ENCODE results near the gene WDR37.

The WDR37 gene

DNA sequence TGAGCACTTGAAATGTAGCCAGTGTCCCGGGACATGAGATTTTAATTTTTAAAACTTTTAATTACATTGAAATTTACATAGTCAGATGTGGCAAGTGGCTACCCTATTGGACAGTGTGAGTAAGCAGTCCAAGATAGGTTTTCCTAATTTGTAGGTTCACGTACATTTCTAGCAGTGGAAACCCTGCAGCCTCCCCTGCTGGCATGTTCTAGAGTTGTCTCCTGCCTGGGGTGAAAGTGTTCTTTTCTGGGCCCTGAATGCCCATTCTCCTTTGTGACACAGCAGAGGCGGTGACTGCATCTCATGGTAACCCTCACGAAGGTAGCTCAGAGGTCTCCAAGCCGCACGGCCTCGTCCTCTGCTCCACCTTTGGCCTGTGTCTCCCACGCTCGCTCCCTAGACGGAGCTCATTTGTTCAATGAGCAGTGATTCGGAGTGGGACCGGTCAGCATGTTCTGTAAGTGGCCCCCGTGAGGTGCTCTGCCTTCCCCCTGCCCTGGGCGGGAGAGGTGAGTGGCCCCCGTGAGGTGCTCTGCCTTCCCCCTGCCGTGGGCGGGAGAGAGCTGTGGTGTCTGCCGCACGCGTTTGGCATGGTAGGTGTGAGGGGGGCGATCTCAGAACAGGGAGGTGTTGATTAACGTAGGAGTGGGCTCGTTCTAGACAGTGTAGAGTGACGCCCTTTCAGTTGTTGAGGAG lies 18.0 kb downstream of the WDR37 start:
- no peak for DNase-seq (ENCODE audit: low spot score)

DNA sequence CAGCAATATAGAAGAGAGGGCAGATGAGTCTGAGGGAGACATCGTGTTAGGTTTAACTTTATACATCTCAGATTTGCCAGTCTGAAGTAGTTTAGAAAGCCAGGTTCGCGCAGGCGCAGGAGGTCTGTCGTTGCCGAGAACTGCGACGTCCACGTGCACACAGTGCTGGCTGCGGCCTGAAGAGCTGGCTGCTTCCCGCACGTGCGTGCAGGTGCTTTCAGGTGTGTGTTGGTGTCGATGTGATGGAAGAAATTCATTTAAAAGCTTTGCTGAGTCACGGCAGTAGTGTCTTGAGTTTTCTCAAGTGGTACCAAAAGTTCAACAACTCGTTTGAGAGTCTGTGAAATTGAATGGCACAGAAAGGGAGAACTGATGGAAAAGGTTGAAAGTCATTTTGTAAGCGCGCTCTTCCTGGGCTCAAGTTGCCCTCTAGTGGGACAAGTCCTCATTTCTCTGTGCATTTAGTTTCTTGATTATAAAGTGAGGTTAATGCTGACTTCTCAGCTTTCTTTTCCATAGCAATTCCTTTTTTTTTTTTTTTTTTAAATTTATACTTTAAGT lies 18.6 kb downstream of the WDR37 start:
- DNase-seq (ENCODE audit: low spot score) = peak; percentile 44

DNA sequence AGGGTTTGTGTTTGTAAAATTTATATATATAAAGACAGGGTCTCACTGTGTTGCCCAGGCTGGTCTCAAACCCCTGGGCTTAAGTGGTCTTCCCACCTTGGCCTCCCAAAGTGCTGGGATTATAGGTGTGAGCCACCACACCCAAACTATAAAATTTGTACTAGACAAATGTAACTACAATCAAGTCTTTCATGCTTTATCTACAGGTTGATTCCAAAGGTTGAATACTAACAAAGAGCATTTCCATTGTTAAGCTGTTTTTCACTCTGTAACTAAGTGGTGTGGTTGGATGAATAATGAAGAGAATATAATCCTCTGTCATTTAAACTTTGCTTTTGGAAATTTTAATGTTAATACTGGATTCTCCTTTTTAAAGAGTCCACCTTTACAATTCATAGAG lies 22.5 kb downstream of the WDR37 start:
- no peak for DNase-seq (ENCODE audit: low spot score)

DNA sequence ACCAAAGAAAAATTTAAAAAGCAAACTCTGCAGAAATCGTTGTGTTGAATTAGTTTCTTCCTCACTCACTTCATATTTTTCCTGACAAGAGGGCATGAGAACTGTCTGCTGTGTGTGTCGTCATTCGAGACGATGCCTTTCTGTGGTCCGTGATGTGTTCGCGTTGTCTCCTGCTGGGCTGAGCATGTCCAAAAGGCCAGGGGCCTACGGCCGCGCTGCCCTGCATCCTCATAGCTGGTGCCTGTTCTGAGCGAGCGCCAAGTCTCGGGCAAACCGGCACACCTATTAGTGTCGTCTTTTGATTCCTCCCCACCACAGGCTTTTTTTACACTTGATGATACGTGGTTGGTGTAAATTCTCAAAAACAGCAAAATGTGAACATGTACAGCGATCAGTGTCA lies 27.4 kb downstream of the WDR37 start:
- DNase-seq (ENCODE audit: low spot score) = no peak

DNA sequence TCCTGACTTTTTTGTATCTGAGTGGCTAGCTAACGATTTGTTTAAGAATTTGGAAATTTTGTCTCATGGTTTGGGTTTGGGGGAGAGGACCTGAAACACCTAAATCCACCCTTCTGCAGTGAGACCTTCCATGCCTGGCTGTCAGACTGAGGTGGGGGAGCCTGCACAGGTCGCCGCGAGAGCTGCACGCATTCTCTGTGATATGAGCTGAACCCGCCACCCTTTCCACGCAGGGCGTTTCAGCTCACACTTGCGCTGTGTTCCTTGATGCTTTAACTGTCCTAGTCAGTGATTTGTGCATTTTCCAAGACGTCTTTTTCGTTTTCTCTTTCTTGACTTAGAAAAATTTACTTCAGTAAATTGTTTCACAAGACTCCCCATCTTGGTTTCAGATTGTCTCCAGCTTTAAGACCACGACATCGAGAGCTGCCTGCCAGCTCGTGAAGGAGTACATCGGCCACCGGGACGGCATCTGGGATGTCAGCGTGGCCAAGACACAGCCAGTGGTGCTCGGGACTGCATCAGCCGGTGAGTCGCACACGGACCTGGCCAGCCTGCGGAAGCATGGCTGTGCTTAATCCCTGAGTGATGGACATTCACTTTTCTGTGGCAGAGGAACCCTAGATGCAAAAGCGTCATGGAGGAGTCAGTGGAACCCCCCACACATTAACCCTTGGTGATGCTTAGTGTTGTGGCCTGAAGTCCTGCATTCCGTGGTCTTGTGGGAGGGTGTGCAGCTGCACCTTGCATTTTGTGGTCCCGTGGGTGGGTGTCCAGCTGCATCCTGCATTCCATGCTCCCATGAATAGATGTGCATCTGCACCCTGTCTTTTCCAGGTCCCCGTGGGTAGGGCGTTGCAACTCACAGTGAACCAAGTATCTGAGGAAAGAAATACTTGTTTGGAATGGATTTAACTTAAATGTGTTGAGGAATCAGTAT lies 28.1 kb downstream of the WDR37 start:
- no peak for DNase-seq (ENCODE audit: low spot score)

DNA sequence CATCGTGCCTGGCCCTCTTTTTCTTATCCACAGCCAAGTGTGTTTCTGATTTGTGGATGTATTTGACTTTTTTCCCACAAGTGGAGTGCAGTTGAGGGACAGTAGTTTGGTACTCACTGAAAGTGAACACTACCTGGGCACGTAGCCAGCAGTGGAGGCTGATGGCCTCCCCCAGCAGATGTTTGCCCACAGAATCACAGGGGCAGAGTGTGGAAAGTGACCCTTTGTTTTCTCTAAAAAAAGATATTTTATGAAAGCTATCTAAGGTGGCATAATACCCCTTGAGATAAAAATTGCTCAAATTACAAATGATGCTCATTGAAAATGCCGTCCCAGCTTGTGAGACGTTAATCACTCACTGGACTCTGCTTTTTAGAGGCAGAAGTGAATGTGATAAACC lies 29.1 kb downstream of the WDR37 start:
- DNase-seq (ENCODE audit: low spot score) = no peak

DNA sequence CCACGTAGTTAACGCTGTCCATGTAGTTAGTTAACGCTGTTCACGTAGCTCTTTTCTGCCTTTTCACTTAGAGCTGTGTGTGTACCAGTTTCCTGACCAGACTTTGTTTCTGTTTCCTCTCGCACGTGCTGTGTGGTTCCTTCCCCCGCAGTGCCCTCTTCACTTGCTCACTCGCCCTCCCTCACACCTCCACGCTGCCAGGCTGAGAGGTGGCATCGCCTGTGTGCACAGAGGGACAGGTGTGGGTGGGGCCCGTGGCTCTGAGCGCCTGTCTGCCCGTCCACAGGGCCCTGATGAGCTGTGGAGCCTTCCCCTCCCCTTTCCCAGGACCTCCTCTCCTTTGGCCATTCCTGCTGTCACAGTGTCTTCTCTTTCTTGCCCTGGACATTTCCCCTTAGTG lies 30.6 kb downstream of the WDR37 start:
- DNase-seq (ENCODE audit: low spot score) = no peak

DNA sequence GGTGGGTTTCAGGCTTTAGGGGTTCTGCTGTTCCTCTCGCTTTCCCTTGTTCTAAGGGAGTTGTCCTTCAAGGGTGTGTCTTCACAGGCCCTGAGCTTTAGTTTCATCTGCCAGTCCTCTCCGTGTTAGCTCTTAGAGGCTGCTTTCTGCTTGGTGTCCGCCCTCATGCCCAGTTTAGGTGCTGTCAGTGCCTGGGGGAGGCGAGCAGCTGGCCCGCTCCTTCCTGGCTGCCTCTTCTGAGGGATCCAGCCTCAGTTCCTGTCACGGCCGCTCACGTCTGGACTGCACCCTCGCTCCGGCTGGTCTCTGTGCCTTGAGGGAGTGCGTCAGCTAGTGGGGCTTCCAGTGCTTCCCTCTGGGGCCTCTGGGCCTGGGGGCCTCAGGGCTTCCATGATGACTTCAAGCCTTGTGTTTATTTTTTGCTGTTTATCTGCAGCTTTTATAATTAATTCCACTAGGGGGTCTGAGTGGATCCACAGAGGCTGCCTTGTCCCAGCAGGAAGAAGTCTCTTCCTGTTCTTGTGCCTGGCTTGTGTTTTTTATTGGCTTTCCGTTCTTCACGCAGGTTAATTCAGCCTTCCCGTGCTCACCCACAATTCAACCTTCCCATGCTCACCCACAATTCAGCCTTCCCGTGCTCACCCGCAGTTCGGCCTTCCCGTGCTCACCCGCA lies 33.0 kb downstream of the WDR37 start:
- no peak for DNase-seq (ENCODE audit: low spot score)

DNA sequence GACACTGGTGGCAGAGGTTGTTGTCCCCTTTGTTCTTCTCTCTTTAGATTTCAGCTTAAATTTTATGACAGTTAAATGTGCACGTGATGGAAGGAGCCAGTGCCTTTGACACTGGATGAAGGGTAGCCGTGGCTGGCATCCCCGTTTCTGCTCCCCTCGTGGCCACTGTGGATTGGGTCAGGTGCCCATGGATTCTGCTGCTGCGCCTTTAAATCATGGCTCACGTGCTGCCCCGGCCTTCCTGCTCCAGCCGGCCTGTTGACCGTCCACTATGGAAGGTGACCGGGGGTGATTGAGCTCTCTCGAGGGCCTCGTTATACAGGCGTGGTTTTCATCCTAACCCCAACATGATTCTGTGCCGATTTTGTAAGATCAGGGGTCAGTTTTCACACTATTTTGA lies 34.5 kb downstream of the WDR37 start:
- DNase-seq (ENCODE audit: low spot score) = no peak

DNA sequence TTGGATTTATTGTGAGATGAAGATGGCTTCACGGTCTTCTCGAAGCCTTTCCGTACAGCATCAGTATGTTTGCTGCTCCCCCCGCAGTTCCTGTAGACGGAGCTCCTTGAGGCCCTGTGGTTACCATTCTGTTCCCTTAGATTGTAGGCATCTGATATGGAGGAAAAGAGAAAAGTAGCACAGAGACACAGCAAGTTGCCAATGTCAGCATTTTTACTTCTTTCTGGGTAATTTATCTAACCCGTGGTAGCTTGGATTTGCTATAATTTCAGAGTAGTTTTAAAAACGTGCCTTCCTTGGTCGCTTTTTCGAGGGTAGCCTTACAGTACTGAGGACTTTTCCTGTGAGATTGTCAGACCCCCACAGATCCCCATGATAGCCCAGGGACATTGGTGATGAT lies 37.5 kb downstream of the WDR37 start:
- DNase-seq (ENCODE audit: low spot score) = no peak

DNA sequence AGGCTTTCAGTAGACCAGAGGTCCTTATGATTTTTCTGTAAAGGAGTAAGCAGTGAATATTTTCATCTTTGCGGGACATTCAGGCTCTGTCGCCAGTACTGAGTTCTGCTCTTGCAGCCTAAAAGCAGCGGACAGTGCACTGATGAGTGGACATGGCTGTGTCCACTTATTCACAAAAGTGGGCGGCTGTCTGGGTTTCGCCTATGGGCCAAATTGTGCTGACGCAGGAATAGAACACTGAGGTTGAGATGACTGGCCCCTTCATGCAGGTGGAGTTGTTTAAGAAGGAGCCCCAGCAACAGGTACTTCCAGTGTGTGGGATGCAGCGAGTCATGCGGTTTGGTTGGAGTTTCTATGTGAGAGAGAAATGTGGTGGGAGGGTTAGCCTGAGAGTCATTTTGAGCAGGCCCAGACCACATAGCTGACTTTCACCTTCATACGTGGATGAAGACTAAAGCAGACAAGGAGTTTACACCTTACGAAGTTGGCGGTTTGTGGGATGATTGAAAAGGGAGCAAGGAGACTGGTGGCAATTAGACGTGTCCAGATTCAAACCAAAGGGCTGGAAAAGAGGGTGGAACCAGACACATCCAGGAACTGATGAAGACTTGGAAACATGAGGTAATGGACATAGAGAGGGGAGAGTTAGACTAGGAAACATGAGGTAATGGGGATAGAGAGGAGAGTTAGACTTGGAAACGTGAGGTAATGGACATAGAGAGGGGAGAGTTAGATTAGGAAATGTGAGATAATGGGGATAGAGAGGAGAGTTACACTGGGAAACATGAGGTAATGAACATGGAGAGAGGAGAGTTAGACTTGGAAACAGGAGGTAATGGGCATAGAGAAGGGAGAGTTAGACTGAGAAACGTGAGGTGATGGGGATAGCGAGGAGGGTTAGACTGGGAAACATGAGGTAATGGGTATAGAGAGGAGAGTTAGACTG lies 38.2 kb downstream of the WDR37 start:
- no peak for DNase-seq (ENCODE audit: low spot score)

DNA sequence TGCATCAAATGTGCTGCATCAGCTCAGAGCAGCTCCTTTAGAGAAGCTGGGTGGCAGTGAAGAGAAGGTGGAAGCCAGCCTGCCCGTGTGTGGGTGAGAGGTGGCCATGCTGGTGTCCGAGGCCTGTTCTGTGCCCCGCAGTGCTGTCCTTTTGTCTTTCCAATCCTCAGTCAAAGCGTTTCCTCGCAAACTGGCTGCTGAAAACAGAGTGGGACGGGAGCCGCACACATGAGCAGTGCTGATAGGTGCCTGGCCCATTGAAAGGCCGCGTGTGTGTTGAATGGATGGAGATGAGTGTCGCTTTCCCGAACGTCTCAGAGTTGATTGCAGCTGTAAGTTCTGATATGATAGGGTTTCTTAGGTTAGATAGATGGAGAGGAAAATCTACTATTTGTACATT lies 39.3 kb downstream of the WDR37 start:
- no peak for DNase-seq (ENCODE audit: low spot score)

DNA sequence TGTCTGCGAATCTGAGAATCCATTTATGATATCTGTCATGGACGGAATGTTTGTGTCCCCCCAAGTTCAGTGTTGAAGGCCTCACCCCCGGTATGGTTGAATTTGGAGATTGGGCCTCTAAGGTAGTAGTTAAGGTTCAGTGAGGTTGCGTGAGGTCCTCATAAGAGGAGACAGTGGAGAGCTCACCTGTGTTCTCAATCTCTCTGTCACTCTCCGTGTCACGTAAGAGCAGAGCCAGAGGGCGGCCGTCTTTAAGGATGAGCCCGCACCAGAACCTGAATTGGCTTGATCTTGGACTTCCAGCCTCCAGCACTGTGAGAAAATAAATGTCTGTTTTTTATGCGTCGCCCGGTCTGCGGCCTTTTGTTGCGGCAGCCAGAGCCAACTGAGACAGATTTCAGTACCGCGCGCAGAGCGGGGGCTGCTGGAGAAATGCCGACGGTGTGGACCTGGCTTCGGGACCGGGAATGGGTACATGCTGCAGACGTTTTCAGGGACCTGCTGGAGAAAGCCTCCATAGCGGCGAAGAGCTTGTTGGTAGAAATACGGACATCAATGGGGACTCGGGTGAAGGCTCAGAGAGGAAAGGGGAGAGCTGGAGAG lies 40.2 kb downstream of the WDR37 start:
- no peak for DNase-seq (ENCODE audit: low spot score)

DNA sequence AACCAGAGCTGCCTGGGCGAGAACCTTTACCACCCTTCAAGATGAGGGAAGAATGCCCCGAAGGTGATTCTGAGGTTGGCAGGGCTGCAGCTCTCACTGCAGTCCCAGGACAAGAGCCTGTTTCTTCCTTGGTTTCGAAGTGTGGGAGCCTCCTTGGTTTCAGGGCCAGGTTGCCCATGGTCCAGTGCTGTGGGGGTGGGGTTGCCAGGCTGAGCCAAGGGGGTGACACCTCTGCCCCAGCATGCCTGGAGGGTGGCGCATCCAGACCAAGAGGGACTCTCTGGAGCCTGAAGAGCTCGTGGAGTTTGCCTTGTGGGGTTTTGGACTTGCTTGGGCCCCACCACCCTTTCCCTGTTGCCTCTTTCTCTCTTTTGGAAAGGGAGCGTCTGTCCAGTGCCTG lies 41.3 kb downstream of the WDR37 start:
- DNase-seq (ENCODE audit: low spot score) = no peak

DNA sequence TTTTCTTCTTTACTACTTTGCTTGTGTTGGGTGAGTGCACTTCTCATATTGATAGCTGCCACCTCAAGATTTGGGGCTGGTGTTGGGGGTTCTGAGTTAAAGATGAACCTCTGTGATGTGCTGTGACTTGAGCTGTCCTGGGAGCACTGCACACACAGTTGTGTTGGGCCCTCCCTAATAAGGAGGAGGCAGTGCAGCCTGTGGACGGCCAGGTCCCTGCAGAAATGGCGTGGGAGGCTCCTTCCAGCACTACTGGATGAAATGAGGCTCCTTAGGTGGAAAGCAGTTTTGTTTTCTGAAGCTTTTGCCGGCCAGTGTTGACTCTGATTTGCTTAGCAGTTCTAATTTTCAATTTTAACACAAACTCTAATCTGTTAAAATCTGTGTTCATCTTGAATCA lies 44.0 kb downstream of the WDR37 start:
- no peak for DNase-seq (ENCODE audit: low spot score)

DNA sequence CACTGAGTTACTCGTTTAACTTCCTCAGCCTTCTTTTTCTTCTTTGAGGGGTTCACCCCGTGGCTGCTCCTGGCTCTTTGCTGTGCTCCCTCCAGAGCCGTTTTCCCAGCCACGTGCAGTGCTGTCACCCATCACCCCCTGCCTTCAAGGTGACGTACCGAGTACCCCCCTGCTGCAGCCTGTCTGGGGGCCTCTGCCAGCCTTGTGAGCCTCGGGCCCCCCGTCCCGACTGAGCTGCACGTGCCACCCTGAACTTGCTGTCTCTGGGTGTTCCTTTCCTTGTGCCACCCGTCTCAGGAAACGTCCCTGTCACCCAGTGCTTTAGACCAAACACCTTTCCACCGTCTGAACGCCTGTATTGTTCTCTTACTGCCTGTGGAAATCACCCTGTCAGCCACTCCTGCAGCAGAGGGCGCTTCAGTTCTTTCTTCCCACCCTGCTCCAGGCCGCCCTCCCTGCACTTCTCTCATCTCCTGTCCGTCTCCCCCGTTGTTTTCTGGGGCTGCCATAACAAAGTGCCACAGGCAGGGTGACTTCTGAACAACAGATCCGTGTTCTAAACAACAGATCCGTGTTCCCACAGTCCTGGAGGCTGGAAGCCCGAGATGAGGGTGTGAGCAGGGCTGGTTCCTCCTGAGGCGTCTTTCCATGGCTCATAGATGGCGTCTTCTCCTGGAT lies 44.6 kb downstream of the WDR37 start:
- DNase-seq (ENCODE audit: low spot score) = no peak

DNA sequence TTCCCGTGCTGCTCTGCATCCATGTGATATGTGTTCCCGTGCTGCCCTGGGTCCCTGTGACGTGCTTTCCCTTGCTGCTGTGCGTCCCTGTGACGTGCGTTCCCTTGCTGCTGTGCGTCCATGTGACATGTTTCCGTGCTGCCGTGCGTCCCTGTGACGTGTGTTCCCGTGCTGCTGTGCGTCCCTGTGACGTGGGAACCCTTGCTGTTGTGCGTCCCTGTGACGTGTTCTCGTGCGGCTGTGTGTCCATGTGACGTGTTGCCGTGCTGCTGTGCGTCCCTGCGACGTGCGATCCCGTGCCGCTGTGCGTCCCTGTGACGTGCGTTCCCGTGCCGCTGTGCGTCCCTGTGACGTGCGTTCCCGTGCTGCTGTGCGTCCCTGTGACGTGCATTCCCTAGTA lies 45.8 kb downstream of the WDR37 start:
- DNase-seq (ENCODE audit: low spot score) = no peak

DNA sequence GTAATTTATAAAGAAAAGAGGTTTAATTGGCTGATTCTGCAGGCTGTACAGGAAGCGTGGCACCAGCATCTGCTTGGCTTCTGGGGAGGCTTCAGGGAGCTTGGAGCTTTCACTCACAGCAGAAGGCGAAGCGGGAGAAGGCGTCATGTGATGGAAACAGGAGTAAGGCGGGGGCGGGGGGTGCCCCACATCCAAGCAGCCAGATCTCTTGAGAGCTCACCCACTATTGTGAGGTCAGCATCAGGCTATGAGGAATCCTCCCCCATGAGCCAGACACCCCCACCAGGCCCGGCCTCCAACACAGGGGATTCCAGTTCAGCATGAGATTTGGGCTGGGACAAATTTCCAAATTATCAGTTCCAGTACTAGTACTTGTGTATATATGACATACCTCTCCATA lies 46.2 kb downstream of the WDR37 start:
- DNase-seq (ENCODE audit: low spot score) = no peak

DNA sequence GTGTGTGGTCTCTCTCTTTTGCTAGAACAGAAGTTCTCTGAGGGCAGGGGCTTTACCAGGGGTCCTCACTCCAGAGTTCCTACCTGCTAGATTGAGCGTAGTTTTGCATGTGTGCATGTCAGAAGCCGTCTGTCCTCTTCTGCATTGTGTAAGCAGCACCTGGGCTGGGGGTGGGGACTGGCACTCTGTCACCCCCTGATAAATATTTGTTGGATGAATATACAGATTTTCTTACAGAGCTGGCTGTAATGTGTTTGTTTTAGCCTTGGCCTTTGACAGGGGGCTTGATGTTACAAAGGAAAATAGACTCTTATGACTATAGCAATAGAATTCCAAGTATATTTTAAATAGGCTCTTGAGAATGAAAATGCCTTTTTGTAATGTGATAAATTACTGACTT lies 46.6 kb downstream of the WDR37 start:
- no peak for DNase-seq (ENCODE audit: low spot score)

DNA sequence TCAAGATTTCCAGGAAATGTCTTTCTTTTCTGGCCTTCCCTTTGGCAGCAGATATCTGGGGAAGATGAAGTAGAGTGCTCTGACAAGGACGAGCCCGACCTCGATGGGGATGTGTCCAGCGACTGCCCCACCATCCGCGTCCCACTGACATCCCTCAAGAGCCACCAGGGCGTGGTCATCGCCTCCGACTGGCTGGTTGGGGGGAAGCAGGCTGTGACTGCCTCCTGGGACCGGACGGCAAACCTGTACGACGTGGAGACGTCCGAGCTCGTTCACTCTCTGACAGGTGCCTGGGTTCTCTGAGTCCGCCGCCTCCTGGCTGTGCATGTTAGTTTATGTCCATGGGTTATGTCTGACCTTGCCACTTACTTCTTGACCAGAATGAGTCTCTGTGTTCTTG lies 47.4 kb downstream of the WDR37 start:
- DNase-seq (ENCODE audit: low spot score) = no peak

DNA sequence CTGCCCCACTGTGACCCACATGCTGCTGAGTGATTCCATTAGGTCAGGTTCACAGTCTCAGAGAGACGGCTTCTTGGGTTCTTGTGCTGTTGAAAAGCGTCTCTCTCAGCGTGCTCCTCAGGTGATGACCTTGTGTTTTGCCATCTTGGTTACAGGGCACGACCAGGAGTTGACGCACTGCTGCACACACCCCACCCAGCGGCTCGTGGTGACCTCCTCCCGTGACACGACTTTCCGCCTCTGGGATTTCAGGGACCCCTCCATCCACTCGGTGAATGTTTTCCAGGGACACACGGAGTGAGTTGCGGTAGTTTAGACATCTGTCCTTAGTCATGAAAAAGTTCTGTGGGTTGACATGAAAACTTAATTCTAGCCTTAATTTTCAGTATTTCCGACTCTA lies 48.8 kb downstream of the WDR37 start:
- DNase-seq (ENCODE audit: low spot score) = no peak

All from RKO (cell line).